Measurements from ENCODE around the gene HLA-B. TPM values are rescaled to one million over a fixed set of nuclear protein-coding genes. Genes with fewer than 3 reads are reported as not detected.

The HLA-B gene
- total RNA-seq, 1 donor from 2014 or later: 291 TPM

DNA sequence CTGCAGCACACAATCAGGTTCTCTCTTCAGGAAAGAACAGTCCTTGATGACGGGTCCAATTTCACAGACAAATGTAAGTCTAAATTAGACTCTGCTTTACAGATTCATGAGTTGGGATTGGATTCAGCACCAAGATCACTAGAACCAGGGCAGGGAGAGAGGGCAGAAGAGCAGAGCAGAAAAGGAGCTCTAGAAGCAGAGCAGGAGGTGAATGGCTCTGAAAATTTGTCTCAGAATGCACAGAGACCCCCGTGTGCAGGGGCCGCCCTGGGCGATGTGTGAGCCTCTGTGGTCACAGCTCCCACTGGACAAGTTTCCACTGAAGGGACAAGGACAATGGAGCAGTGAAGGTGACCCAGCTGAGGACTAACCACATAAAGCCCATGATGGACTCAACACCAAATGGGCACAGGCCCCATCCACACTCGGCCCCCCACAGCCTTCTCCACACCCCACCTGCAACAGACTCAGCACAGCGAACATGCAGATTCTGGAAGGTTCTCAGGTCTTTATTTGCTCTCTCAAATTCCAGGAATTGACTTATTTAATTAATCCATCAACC lies 3.5 kb downstream of the HLA-B start:
- no peak for ATAC-seq

DNA sequence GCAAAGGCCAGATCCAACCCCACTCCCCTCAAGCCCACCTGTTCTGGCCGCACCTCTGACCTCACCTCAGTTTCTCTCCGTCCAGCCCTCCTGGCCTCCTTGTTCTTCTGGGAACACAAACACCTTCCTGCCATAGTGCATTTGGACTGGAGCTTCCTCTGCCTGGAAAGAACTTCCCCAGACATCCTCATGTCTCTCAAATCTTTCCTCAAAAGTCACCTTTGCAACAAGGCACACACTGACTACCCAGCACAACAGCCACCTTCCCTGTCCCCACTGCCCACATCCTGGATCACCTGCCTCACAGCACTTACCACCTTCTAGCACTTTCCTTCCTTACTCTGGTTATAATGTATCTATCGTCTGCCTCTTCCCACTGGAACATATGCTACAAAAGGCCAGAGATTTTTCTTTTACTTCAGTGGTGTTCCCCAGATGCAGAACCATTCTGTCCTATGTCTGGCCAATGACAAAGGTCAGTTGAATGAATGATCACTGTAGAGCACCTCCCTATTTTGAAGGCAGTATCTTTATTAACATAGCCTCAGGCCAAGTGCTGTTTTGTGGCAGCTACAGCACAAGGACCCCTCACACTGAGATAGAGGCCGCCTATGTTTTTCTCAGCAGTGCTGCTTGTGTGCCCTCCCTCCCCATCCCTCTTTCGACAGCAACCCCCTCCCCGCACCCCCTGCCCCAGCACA lies 4.1 kb downstream of the HLA-B start:
- DNase-seq (ENCODE audit: low spot score): no peak
- no peak for ATAC-seq

More for the DNA sequence above, 3.5 kb downstream of the HLA-B start:
- DNase-seq (ENCODE audit: low spot score): no peak

DNA sequence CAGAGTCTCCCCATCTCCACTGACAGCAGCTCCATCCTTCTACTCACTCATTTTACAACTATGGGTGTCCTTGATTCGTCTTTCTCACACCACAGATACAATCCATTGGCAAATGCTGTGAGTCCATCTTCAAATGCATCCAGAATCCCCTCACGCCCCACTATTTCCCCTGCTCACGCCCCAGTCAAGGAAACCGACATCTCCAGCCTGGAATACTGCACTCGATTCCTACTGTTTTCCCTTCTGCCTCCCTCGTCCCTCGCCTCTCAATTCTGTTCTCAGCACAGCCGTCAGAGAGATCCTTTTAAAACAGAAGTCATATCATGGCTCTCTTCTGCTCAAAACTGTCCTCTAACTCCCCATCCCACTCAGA lies 4.7 kb downstream of the HLA-B start:
- ATAC-seq: no peak
- DNase-seq (ENCODE audit: low spot score): no peak

GRCh38 chr6:31351401-31352309 lies 5.3 kb downstream of the HLA-B start:
- ATAC-seq: no peak
- no peak for DNase-seq (ENCODE audit: low spot score)

DNA sequence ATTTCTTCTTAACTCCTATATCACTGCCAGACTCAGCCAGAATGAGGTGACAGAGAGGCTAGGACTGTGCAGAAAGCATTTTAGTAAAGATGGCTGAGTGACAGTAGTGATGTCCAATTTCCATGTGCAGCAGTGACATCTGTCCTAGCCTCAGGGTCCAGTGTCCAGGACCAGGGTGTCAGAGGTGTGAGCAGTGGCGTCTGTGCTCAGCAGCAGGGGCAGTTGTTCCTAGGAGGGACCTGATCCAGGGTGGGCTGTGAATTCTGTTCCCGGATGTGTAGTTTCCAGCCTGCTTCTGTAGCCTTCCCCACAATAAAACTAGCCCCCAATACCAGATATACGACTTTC lies 6.0 kb downstream of the HLA-B start:
- no peak for ATAC-seq
- DNase-seq (ENCODE audit: low spot score): no peak

DNA sequence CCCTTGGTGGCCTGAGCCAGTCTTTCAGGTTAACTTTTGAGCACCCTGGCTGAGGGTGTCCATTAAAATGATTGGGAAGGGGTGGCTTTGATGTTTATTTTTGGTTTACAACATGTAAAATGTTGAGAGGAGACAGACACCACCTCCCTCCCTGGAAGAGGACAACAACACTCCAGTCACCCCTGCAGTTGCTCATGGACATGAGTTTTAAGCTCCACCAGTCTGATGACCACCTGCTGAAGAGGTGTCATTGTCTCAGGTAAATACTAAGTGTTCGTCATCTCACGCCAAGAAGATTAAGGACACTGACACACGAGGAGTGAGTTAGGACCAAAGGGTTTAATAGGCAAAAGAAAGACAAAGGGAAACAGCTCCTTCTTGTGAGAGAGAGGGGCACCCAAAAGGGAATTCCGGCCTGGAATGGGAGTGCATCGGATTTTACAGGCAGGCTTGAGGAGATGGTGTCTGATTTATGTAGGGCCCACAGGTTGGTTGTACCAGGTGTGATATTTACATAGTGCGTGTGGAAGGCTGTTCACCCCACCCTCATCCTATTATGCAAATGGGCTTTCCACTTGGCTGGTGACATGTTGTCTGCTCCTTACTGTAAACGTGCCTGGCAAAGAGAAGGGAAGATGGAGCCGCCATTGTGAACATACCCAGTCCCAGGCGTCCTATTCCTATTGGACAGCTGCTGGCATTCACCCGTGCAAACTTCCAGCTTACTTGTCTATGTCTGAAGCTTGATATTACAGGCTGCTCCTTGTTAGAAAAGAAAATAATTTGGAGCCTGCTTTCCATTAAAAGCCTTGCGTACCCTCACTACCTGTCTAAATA lies 6.6 kb downstream of the HLA-B start:
- DNase-seq (ENCODE audit: low spot score): no peak
- no peak for ATAC-seq

GRCh38 chr6:31349301-31349700 lies 7.7 kb downstream of the HLA-B start:
- DNase-seq (ENCODE audit: low spot score): no peak
- ATAC-seq: no peak

DNA sequence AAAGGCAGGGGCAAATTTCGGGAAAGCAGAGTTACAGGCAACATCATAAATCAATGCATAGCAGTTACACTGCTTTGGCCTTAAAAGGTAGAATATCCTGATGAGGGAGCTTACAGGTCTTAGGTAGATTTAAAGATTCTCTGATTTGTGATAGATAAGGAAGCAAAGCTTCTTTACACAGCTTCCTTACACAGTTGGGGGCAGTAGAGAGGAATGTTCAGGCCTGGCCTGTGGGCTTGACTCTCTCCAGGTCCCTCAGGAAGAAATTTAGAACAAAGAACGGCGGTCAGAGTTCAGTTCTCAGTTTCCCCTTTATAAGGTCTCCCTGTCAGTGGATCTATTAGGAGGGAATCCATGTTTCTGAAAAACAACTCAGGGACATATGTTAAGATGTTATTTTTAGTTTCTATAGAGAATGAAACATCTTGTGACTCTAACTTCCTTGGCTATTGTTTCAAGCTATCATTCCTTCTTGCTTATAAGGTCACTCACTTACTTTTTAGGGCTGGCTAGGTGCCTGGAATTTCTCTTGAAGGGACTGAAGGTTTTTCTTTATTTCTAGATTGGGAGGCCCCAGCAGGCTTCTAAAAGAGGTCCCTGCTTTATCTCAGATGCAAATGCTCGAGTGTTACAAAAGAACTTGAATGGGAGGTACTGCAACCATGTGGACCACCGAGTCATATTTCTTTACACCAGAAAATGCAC lies 11.8 kb downstream of the HLA-B start:
- DNase-seq (ENCODE audit: low spot score) (no peak), ATAC-seq (no peak)

- no peak for ATAC-seq
Measured at GRCh38 chr6:31340228-31340627, 16.8 kb downstream of the HLA-B start.

DNA sequence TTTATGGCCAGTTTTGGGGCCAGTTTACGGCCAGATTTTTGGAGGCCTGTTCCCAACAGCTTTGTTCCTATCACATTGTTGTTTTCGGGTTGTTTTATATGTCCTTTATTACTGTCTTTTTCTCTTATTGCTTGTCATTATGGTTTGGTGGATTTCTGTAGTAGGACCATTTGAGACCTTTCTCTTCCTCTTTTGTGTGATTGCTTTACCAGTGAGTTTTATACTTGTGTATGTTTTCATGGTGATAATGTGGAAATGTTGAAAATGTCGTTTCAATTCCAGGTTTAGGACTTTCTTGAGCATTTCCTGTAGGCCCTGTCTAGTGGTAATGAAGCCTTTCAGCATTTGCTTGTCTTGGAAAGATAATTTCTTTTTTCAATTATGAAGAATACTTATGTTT lies 17.8 kb downstream of the HLA-B start:
- no peak for ATAC-seq
- DNase-seq (ENCODE audit: low spot score): no peak

More at GRCh38 chr6:31340228-31340627, 16.8 kb downstream of the HLA-B start:
- DNase-seq (ENCODE audit: low spot score): no peak

GRCh38 chr6:31336896-31337496 lies 20.0 kb downstream of the HLA-B start:
- no peak for ATAC-seq
- no peak for DNase-seq (ENCODE audit: low spot score)

DNA sequence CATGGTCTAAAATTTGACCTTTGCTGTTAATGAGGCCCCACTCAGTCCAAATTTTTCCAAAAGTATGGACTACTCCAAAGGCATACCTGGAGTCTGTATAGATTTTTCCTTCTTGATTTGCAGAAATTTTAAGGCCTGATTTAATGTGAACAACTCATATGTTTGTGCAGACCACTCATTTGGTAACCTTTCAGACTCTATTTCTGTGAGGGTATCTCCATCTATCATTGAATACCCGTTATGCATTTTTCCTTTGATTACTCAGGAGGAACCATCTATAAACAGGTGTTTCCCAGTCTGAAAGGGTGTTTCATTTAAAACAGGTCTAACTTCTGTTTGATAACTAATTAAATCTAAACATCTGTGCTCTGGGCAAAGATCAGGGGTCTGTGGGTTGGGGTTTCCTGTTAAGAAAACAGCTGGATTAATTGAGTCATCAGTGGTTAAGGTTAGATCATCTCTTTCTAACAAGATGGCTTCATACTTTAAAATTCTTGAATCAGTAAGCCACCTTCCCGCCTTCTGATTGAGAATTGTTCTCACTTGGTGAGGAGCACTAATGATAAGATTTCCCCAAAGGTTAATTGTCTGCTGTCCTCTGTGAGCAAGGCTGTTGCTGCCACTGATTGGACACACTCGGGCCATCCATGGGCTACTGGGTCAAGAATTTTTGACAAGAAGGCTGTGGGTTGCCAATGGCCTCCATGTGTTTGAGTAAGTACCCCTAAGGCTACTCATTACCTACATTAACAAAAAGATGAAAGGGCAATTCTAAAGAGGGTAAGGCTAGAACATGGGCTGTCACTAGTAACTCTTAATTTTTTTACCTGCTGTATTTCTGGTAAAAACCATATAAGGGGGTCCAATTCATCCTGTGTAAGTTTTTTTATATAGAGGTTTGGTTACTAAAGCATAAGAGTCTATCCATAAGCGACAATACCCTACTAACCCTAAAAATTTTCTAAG lies 24.1 kb downstream of the HLA-B start:
- DNase-seq (ENCODE audit: low spot score) (no peak), ATAC-seq (no peak)

DNA sequence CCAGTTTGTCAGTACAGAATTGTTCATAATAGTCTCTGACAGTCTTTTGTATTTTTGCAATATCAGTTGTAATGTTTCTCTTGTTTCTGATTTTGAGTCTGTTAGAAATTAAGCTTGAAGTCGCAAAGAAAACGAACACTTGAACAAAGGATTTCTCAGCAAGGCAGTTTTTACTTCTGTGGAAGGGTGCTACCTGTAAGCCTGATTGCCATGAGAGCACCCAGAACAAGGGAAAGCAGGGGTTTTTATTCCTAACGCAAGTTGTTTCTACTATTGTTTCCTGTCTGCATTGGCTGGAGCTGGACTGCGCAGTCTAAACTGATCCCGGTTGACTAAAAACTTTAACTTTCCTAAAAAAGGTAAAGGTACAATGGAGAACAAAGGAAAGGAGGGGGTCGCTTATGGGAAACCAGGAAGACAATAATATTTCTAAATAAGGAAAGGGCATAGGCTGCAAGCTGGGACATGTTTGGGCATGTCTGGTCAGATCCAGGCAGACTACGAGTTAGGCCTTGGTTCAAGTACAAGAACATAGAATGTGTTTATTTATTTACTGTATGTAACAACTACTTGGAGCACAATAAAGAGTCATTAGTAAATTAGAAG lies 28.5 kb downstream of the HLA-B start:
- ATAC-seq: no peak
- no peak for DNase-seq (ENCODE audit: low spot score)

DNA sequence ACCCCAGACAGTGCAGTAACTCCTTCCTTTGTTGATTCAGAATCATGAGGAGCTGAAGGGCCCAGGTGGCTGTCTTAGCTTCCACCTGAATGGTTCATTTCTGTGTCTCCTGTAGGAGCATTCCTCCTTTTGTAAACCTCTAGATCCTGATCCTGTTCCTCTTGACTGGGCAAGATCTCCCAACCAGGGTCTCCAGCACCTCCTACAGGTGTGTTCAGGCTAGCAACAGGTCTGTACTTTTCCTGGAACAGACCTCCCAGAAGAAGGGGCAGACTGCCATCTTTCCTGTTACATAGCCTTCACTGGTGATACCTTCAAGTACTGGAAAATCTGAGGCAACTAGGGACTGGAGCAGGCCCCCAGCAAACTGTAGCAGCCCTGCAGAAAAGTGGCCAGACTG lies 35.2 kb downstream of the HLA-B start:
- DNase-seq (ENCODE audit: low spot score): no peak
- no peak for ATAC-seq

DNA sequence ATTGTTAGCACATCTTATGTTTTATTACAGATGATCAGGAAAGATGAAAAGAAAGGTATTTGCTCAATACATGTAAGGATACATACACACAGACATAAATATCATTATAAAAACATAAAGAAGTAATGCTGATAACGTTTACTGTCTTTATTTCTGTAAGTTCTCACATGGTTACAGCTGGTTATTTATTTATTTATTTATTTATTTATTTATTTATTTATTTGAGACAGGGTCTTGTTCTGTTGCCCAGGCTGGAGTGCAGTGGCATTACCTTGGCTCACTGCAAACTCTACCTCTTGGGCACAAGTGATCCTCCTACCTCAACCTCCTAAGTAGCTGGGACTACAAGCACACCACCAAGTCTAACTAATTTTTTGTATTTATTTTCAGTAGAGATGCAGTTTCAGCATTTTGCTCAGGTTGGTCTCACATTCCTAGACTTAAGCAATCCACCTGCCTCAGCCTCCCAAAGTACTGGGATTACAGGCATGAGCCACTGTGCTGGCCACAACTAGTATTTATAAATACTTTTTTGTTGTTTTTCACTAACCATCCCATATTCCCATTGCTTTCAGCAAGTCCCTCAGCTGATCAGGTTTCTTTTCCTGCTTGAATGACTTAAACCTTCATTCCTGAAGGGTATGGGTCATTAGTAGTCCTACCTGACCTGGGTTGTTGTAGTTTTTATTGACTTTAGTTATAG lies 35.8 kb downstream of the HLA-B start:
- DNase-seq (ENCODE audit: low spot score) (no peak), ATAC-seq (no peak)

- no peak for DNase-seq (ENCODE audit: low spot score)
Measured at GRCh38 chr6:31317036-31317435, 39.9 kb downstream of the HLA-B start.

DNA sequence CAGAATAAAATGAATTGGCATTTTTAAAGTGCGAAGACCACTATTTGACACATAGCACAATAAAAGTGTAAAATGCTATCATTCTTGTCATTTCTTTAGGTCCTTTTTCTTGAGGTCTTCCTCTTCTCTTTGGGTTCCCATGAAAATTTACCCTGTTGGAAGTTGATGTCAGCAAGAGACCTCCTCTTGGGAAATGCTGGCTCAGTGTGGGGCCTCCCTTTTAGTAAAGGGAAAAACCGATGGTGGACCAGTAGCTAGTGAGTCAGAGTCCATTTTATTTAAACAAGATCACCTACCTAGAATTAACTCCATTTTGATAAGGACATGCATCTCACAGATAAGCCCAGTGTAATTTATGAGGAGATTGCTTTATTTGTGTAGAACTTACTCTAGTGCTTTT lies 47.3 kb downstream of the HLA-B start:
- no peak for DNase-seq (ENCODE audit: low spot score)
- ATAC-seq: no peak

More at GRCh38 chr6:31317036-31317435, 39.9 kb downstream of the HLA-B start:
- ATAC-seq: no peak

- DNase-seq (ENCODE audit: low spot score) (no peak), ATAC-seq (no peak)
Measured at GRCh38 chr6:31308845-31309175, 48.2 kb downstream of the HLA-B start.

Data from left lobe of liver (tissue), 2 donors.